PC-9 (cell line): ENCODE data around the gene SFRP5. TPM values are rescaled to one million over a fixed set of nuclear protein-coding genes. Genes with fewer than 3 reads are reported as not detected.
A peak's percentile ranks its signal among the peaks of the same experiment; 100 is the strongest.

Experiments
- BruUV-seq: library from RNA; stranded (reverse); fragments of 400-500 nt; replicated peaks from 2 replicates; lab custom pipeline; 2021; lab: Mats Ljungman, UMichigan
- CTCF ChIA-PET: fragments of 300-600 bp; sonication (Branson Sonifier 250); formaldehyde crosslinking; loops from one replicate; lab custom pipeline; 2022; ENCODE audit warnings: antibody characterized with exemption; lab: Charles Lee
- POLR2A ChIA-PET: fragments of 300-600 bp; sonication (Branson Sonifier 250); formaldehyde crosslinking; loops from one replicate; lab custom pipeline; 2022; ENCODE audit warnings: antibody characterized with exemption; ENCODE audit not compliant: unreplicated experiment; lab: Charles Lee
- DNase-seq, 2 experiments: peaks; one replicate each; pipeline versions ENCODE4 v3.0.0 to v3.0.0-alpha.2; 2015 to 2022; ENCODE audit warnings: mixed read lengths in 1 of 2
- H2AFZ ChIP-seq: fragments of 200-600 bp; sonication (generic); 2 replicates; pipeline ENCODE4 v1.8.1; 2017; ENCODE audit warnings: antibody characterized with exemption
- H3F3A ChIP-seq: fragments of 200-600 bp; sonication (generic); 2 replicates; pipeline ENCODE4 v1.8.1; 2017; ENCODE audit warnings: antibody characterized with exemption, mild to moderate bottlenecking, low read depth; ENCODE audit not compliant: insufficient read depth
- H3K27ac ChIP-seq: fragments of 200-600 bp; sonication (generic); 2 replicates; pipeline ENCODE4 v1.6.1; 2016; ENCODE audit warnings: mixed run types
- H3K27me3 ChIP-seq: fragments of 200-600 bp; sonication (generic); 2 replicates; pipeline ENCODE4 v1.6.1; 2016; ENCODE audit warnings: low read depth, mixed run types; ENCODE audit not compliant: insufficient read depth
- H3K36me3 ChIP-seq: fragments of 200-600 bp; sonication (generic); 2 replicates; pipeline ENCODE4 v1.6.1; 2016; ENCODE audit warnings: low read depth, mixed run types
- H3K4me1 ChIP-seq: fragments of 200-600 bp; sonication (generic); replicated peaks from 2 replicates; pipeline ENCODE4 v1.6.1; 2016; ENCODE audit warnings: mixed run types; ENCODE audit not compliant: insufficient read depth
- H3K4me2 ChIP-seq: fragments of 200-600 bp; sonication (generic); 2 replicates; pipeline ENCODE4 v1.6.1; 2017; ENCODE audit warnings: mixed run types
- H3K4me3 ChIP-seq: fragments of 200-600 bp; sonication (generic); 2 replicates; pipeline ENCODE4 v1.6.1; 2016; ENCODE audit warnings: mixed run types
- H3K79me2 ChIP-seq: fragments of 200-600 bp; sonication (generic); 2 replicates; pipeline ENCODE4 v1.6.1; 2017; ENCODE audit warnings: low read depth, mixed run types
- H3K9me2 ChIP-seq: fragments of 200-600 bp; sonication (generic); 2 replicates; pipeline ENCODE4 v1.8.1; 2017; ENCODE audit warnings: mild to moderate bottlenecking; ENCODE audit not compliant: insufficient read depth
- H3K9me3 ChIP-seq: fragments of 200-600 bp; sonication (generic); 2 replicates; pipeline ENCODE4 v1.8.1; 2016; ENCODE audit warnings: low read depth; ENCODE audit not compliant: insufficient read depth
- H4K20me1 ChIP-seq: fragments of 200-600 bp; sonication (generic); 2 replicates; pipeline ENCODE4 v1.8.1; 2017; ENCODE audit not compliant: insufficient read depth
- CTCF ChIP-seq: fragments of 200-600 bp; sonication (generic); conservative IDR thresholded peaks from 2 replicates; pipeline ENCODE4 v1.6.1; 2017; ENCODE audit warnings: mixed run types, antibody characterized with exemption, mild to moderate bottlenecking, moderate library complexity
- EZH2 ChIP-seq: fragments of 200-600 bp; sonication (generic); IDR thresholded peaks from 2 replicates; pipeline ENCODE4 v1.8.0; 2017; ENCODE audit warnings: antibody characterized with exemption, low read depth
- intact Hi-C: fragments of 100-400 bp; cut with micrococcal nuclease; formaldehyde crosslinking; loops from one replicate; pipeline ENCODE4 v1.10.0; 2022; ENCODE audit not compliant: unreplicated experiment
- total RNA-seq: library from RNA; stranded (reverse); gene quantifications from 2 replicates; pipeline ENCODE4 v1.2.3, GENCODE V29; 2021

Gene SFRP5
- total RNA-seq, 1 experiment from 2014 or later: not detected

- intact Hi-C loops: loop anchor here (10.0 kb wide), 1 partner anchor 249 kb away; no protein-coding TSS in a partner anchor
- BruUV-seq: no TSS peak
These were observed 24.1 kb upstream of the SFRP5 start for GRCh38 chr10:97795886-97796285.

GRCh38 chr10:97791824-97792721 is 20.3 kb upstream of the SFRP5 start:
- no TSS peak for BruUV-seq
- CTCF ChIA-PET: interaction anchor here (0.6 to 1.5 kb wide), 2 partner anchors 77 to 97 kb away, joined by 4 to 12 read pairs; no protein-coding TSS in a partner anchor
- no peaks in the 10 kb centered on the region for H3F3A ChIP-seq
- DNase-seq: peak in 1 of 2 experiments; percentile 53
- H4K20me1 ChIP-seq: no peaks in the 10 kb centered on the region
- no peaks in the 10 kb centered on the region for H3K9me3 ChIP-seq
- no peak overlapping the region for H3K27ac ChIP-seq
- TF ChIP-seq EZH2: no peak
- TF ChIP-seq CTCF: peak; percentile 90
- no peaks in the 10 kb centered on the region for H3K4me1 ChIP-seq
- no peak overlapping the region for H2AFZ ChIP-seq
- POLR2A ChIA-PET: no interaction called here
- H3K27me3 ChIP-seq: no peaks in the 10 kb centered on the region
- no peak overlapping the region for H3K4me3 ChIP-seq
- no peaks in the 10 kb centered on the region for H3K79me2 ChIP-seq
- intact Hi-C loops: loop anchor here (1.0 to 10.0 kb wide), 2 partner anchors 77 to 253 kb away; no protein-coding TSS in a partner anchor
- H3K36me3 ChIP-seq: no peaks in the 10 kb centered on the region
- no peaks in the 10 kb centered on the region for H3K9me2 ChIP-seq
- no peak overlapping the region for H3K4me2 ChIP-seq

More at GRCh38 chr10:97795886-97796285, 24.1 kb upstream of the SFRP5 start:
- Histone ChIP-seq H3K79me2 (no peaks in the 10 kb centered on the region), H3K9me2 (no peaks in the 10 kb centered on the region), H3F3A (no peaks in the 10 kb centered on the region), H3K4me3 (no peak overlapping the region), H4K20me1 (no peaks in the 10 kb centered on the region), H3K4me2 (no peak overlapping the region), H3K27me3 (no peaks in the 10 kb centered on the region), H3K4me1 (no peaks in the 10 kb centered on the region; the same call in 1 of the 2 replicates), H2AFZ (no peak overlapping the region), H3K27ac (no peak overlapping the region), H3K36me3 (no peaks in the 10 kb centered on the region), H3K9me3 (no peaks in the 10 kb centered on the region)
- POLR2A ChIA-PET: no interaction called here
- TF ChIP-seq EZH2 (no peak), CTCF (no peak)
- CTCF ChIA-PET: no interaction called here
- no peak for DNase-seq

- ChIA-PET POLR2A (no interaction called here), CTCF (interaction anchor here (1.1 kb wide), 1 partner anchor 80 kb away, joined by 4 read pairs; no protein-coding TSS in a partner anchor)
- Histone ChIP-seq H3K4me1 (no peaks in the 10 kb centered on the region), H3K9me2 (no peaks in the 10 kb centered on the region), H3K4me2 (no peak overlapping the region), H3K27ac (no peak overlapping the region), H3K27me3 (no peaks in the 10 kb centered on the region), H3K79me2 (no peaks in the 10 kb centered on the region), H3K9me3 (no peaks in the 10 kb centered on the region), H2AFZ (no peak overlapping the region), H3K4me3 (no peak overlapping the region), H3K36me3 (no peaks in the 10 kb centered on the region), H3F3A (no peaks in the 10 kb centered on the region), H4K20me1 (no peaks in the 10 kb centered on the region)
- no peak for DNase-seq
- intact Hi-C loops: loop anchor here (10.0 kb wide), 1 partner anchor 255 kb away; no protein-coding TSS in a partner anchor
- no peak for TF ChIP-seq CTCF
- no peak for TF ChIP-seq EZH2
- BruUV-seq: no TSS peak
These were observed 18.1 kb upstream of the SFRP5 start for GRCh38 chr10:97789770-97790397.
